Inflammatory macrophage treated with lipopolysaccharide for 1 hour (primary cell): ENCODE measurements around the gene LTB4R2.
A peak's percentile ranks its signal among the peaks of the same experiment; 100 is the strongest.

ENCODE experiments used
- DNase-seq, 2 donors: peaks; one replicate each; pipeline ENCODE4 v3.0.0-alpha.2; 2020 to 2022

LTB4R2 gene, protein sequence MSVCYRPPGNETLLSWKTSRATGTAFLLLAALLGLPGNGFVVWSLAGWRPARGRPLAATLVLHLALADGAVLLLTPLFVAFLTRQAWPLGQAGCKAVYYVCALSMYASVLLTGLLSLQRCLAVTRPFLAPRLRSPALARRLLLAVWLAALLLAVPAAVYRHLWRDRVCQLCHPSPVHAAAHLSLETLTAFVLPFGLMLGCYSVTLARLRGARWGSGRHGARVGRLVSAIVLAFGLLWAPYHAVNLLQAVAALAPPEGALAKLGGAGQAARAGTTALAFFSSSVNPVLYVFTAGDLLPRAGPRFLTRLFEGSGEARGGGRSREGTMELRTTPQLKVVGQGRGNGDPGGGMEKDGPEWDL

GRCh38 chr14:24309538-24310264 lies at the start of gene LTB4R2:
Gene LTB4R2 (plus strand): TSS chr14:24310140. CDS start chr14:24310665, 525 bp downstream.
- no peak for DNase-seq

- DNase-seq = no peak
Observed at GRCh38 chr14:24260780-24261157, 49.2 kb upstream of the LTB4R2 start.

GRCh38 chr14:24261256-24261968 lies 48.5 kb upstream of the LTB4R2 start:
- no peak for DNase-seq

DNA sequence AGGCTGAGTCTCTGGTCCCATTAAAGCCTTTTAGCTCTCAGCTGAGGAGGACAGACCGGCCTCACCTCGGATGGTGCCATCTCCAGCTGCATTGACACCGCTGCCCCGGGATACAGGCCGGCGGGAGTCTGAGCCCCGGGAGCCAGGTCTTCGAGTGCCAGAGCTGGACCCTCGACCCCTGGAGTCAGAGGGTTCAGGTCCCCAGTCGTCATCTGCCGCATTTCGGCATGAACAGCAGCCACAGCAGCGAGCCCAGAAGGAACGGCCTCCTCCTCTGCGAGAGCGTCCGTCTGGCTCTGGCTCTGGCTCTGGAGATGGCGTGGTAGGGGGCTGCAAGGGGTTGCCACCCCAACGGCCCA lies 48.0 kb upstream of the LTB4R2 start:
- DNase-seq = no peak

- DNase-seq = no peak
Observed at GRCh38 chr14:24262821-24263733, 46.9 kb upstream of the LTB4R2 start, which contains the start of gene TGM1. Gene TGM1 (minus strand): TSS chr14:24263177. CDS start chr14:24262352, 825 bp downstream.

GRCh38 chr14:24263848-24264247 lies 46.1 kb upstream of the LTB4R2 start:
- DNase-seq = no peak

- no peak for DNase-seq
Observed at GRCh38 chr14:24264298-24264697, 45.6 kb upstream of the LTB4R2 start.

GRCh38 chr14:24266344-24267244 lies 43.3 kb upstream of the LTB4R2 start:
- no peak for DNase-seq

- DNase-seq = no peak
Observed at GRCh38 chr14:24267516-24267915, 42.4 kb upstream of the LTB4R2 start.

- no peak for DNase-seq
Observed at GRCh38 chr14:24268225-24268624, 41.7 kb upstream of the LTB4R2 start.

- DNase-seq = no peak
Observed at GRCh38 chr14:24269368-24269767, 40.6 kb upstream of the LTB4R2 start.

GRCh38 chr14:24269910-24270536 lies 39.9 kb upstream of the LTB4R2 start:
- DNase-seq = no peak

GRCh38 chr14:24270537-24271133 lies 39.3 kb upstream of the LTB4R2 start:
- DNase-seq = no peak

DNA sequence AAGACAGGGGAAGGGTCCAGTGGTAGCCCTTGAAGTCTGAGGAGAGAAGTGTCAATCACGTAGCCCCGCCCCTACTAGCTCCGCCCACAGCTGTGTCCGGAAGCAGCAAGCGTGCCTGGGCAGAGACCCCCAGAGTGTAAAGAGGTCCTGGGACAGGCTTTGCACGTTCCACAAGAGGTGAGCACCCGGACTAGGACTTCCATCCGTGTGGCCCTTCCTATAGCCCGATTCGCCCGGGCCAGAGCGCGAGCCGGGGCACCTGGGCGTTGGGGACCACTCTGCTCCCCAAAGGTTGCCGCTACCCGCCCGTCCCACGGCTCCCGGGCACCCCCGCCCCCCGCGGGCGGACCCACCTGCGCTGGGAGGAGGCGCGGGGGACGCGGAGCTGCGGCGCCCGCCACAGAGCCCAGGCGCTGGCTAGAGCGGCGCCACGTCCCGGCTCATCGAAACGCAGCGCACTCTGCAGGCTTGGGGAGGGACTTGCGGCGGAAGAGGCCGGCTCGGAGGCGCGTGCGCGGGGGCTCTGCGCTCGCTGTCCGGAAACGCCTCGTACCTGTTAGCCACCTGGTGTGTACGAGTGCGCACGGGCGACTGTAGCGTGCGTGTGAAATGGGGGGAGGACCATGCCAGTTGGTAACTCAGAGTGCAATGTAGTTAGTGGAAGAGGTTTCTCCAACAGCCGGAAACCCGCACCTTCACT lies 38.7 kb upstream of the LTB4R2 start, which contains the start of gene RABGGTA:
Gene RABGGTA (minus strand): TSS at position 464 of the 700 bp plus-strand sequence. CDS start 482 bp downstream, outside the sequence.
- DNase-seq = peak; percentile 70 to 85

DNA sequence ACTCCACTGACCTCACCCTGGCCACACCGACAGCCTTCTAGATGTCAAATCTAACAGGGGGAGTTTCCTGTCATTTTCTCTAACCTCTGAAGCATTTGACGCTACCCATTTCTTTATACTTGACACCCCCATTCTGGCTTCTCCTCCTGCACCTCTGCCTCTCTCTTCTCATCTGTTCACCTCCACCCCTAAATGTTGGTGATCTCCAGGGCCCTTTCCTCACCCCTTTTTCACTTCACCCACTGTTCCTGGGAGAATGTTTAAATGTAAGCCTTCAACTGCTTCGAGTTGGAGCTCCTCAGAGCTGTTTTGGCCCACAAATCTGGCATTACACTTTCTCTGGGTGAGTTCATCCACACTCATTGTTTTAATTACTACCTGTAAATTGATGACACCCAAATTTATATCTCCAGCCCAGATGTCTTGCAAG lies 38.1 kb upstream of the LTB4R2 start:
- no peak for DNase-seq

DNA sequence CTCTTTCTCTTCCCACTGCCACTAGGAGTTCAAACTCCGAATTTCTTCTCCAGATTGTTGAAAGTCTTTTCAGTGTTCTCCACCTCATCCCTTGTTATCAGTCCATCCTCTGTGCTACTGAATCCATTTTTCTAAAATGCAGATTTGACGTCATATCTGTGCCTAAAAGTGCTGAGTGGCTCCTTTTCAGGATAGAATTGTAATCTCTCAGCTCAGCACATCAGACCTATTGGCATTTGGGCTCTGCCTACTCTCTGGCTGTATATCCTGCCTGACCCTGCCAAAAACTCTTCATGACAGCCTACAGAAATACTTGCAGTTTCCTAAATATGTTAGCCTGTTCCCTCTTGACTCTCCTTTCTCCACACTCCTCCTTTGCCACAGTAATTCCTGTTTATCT lies 37.5 kb upstream of the LTB4R2 start:
- no peak for DNase-seq

GRCh38 chr14:24273422-24273998 lies 36.4 kb upstream of the LTB4R2 start:
- peak; percentile 45 to 56 for DNase-seq

- DNase-seq = peak; percentile 79 to 85
Observed at GRCh38 chr14:24274101-24274543, 35.8 kb upstream of the LTB4R2 start.

DNA sequence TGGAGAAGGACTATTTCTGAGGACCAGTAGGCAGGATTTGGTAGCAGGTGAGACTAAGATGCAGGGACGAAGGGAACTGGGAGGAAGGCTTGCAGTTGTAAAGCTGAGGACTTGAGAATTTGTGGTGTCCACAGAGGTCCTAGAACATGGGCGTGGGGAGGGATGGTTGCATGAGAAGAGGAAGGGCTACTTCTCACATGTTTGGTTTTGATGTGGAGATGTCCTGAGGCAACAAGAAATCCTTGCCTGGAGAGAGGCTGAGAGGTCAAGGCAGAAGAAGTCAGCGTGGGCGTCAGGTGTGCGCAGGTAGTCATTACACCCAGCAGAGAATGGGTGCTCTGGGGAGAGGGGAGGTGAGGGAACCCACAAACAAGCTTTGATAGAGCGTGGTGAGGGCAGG lies 32.9 kb upstream of the LTB4R2 start:
- DNase-seq = peak in 1 of 2 donors; percentile 35
